SK-N-SH (cell line): ENCODE data around the gene NKX6-2. TPM values are rescaled to one million over a fixed set of nuclear protein-coding genes. Genes with fewer than 3 reads are reported as not detected.

Source experiments
- CTCF ChIA-PET: fragments of 300-600, 350-600 bp; formaldehyde crosslinking; extraction: SDS; loops from one replicate; lab custom pipeline; 2021; lab: Yijun Ruan, JAX
- POLR2A ChIA-PET: fragments of 350-600 bp; sonication (Branson Sonifier 250); formaldehyde crosslinking; extraction: SDS; loops from one replicate; lab custom pipeline; 2020; ENCODE audit warnings: antibody characterized with exemption, inconsistent platforms; lab: Yijun Ruan, JAX
- DNase-seq: peaks from one replicate; pipeline ENCODE4 v3.0.0; 2012
- H2AFZ ChIP-seq: fragments of 200-600 bp; sonication (generic); 2 replicates; pipeline ENCODE4 v1.8.1; 2016; ENCODE audit warnings: antibody characterized with exemption, mild to moderate bottlenecking, low read depth
- H3F3A ChIP-seq: fragments of 200-600 bp; sonication (generic); replicated peaks from 2 replicates; pipeline ENCODE3; 2016; ENCODE audit warnings: antibody characterized with exemption, mild to moderate bottlenecking; ENCODE audit not compliant: insufficient read depth
- H3K27ac ChIP-seq, 2 experiments: fragments of 200-500 bp in 1 of 2; fragments of 200-600 bp in 1 of 2; sonication (Bioruptor generic) in 1 of 2; sonication (generic), shearing (Covaris generic) in 1 of 2; 2 replicates each; pipeline versions ENCODE4 v1.5.1 to v1.6.1; 2014 to 2016; ENCODE audit warnings: low read depth in 2 of 2, inconsistent platforms in 1 of 2, low read length in 1 of 2, mild to moderate bottlenecking in 1 of 2, mixed read lengths in 1 of 2
- H3K27me3 ChIP-seq: fragments of 200-600 bp; sonication (generic), shearing (Covaris generic); 2 replicates; pipeline ENCODE4 v1.6.1; 2016; ENCODE audit warnings: mixed run types; ENCODE audit not compliant: insufficient read depth
- H3K36me3 ChIP-seq, 2 experiments: fragments of 200-500 bp in 1 of 2; fragments of 200-600 bp in 1 of 2; sonication (Bioruptor generic) in 1 of 2; sonication (generic) in 1 of 2; replicated peaks in 1 of 2; 2 replicates each; pipeline versions ENCODE3 to v1.5.1; 2014 to 2016; ENCODE audit warnings: low read length in 1 of 2, mild to moderate bottlenecking in 1 of 2; ENCODE audit not compliant: insufficient read depth in 2 of 2, control insufficient read depth in 1 of 2
- H3K4me1 ChIP-seq, 2 experiments: fragments of 200-500 bp in 1 of 2; fragments of 200-600 bp in 1 of 2; sonication (Bioruptor generic) in 1 of 2; sonication (generic), shearing (Covaris generic) in 1 of 2; 2 replicates each; pipeline versions ENCODE4 v1.5.1 to v1.6.1; 2014 to 2016; ENCODE audit warnings: low read depth in 1 of 2, low read length in 1 of 2, mixed run types in 1 of 2; ENCODE audit not compliant: insufficient read depth in 2 of 2, control insufficient read depth in 1 of 2
- H3K4me2 ChIP-seq: fragments of 200-600 bp; sonication (generic), shearing (Covaris generic); 2 replicates; pipeline ENCODE4 v1.6.1; 2017; ENCODE audit warnings: mixed run types
- H3K4me3 ChIP-seq, 2 experiments: fragments of 200-500 bp in 1 of 2; fragments of 200-600 bp in 1 of 2; sonication (Bioruptor generic) in 1 of 2; sonication (generic), shearing (Covaris generic) in 1 of 2; 2 replicates each; pipeline versions ENCODE4 v1.5.1 to v1.8.1; 2014 to 2016; ENCODE audit warnings: low read depth in 2 of 2, inconsistent platforms in 1 of 2, low read length in 1 of 2, mild to moderate bottlenecking in 1 of 2, mixed read lengths in 1 of 2, moderate library complexity in 1 of 2
- H3K79me2 ChIP-seq: fragments of 200-600 bp; sonication (generic); 2 replicates; pipeline ENCODE4 v1.8.1; 2017; ENCODE audit warnings: mild to moderate bottlenecking; ENCODE audit not compliant: insufficient read depth
- H3K9ac ChIP-seq: fragments of 200-600 bp; sonication (generic); 2 replicates; pipeline ENCODE4 v1.6.1; 2017; ENCODE audit warnings: mixed run types
- H3K9me2 ChIP-seq: fragments of 200-600 bp; sonication (generic); 2 replicates; pipeline ENCODE4 v1.6.1; 2017; ENCODE audit warnings: mixed run types
- H3K9me3 ChIP-seq: fragments of 200-600 bp; sonication (generic); 2 replicates; pipeline ENCODE4 v1.6.1; 2017; ENCODE audit warnings: mixed run types, mild to moderate bottlenecking, moderate library complexity
- H4K20me1 ChIP-seq: fragments of 200-600 bp; sonication (generic); 2 replicates; pipeline ENCODE4 v1.6.1; 2017; ENCODE audit warnings: mild to moderate bottlenecking, mixed run types; ENCODE audit not compliant: insufficient read depth
- CTCF ChIP-seq: fragments of 200-600 bp; sonication (generic); IDR thresholded peaks from 2 replicates; pipeline ENCODE4 v1.6.1; 2017; ENCODE audit warnings: antibody characterized with exemption, mild to moderate bottlenecking, moderate library complexity
- ELF1 ChIP-seq: IDR thresholded peaks from 2 replicates; pipeline ENCODE4 v1.4.0; 2012
- EZH2phosphoT487 ChIP-seq: fragments of 200-600 bp; sonication (generic); IDR thresholded peaks from 2 replicates; pipeline ENCODE4 v1.6.1; 2017; ENCODE audit warnings: low read depth, mixed run types, mild to moderate bottlenecking, antibody characterized with exemption, moderate library complexity, borderline replicate concordance
- FOSL2 ChIP-seq: IDR thresholded peaks from 2 replicates; pipeline ENCODE4 v1.4.0; 2012; ENCODE audit warnings: low read depth, mild to moderate bottlenecking, moderate library complexity, borderline replicate concordance
- FOXM1 ChIP-seq: IDR thresholded peaks from 2 replicates; pipeline ENCODE4 v1.4.0; 2012; ENCODE audit warnings: low read depth, mild to moderate bottlenecking
- GATA2 ChIP-seq: sonication (generic); formaldehyde crosslinking; IDR thresholded peaks from 2 replicates; pipeline ENCODE4 v1.5.0; 2020; ENCODE audit warnings: mild to moderate bottlenecking, missing genetic modification reagents
- JUND ChIP-seq: IDR thresholded peaks from 2 replicates; pipeline ENCODE4 v1.4.0; 2012
- MAX ChIP-seq: IDR thresholded peaks from 2 replicates; pipeline ENCODE4 v1.4.0; 2012; ENCODE audit warnings: low read depth
- MXI1 ChIP-seq: IDR thresholded peaks from 2 replicates; pipeline ENCODE4 v1.6.1; 2012; ENCODE audit warnings: mild to moderate bottlenecking, low read depth, low read length, improper control_type of control experiment
- NFIC ChIP-seq: IDR thresholded peaks from 2 replicates; pipeline ENCODE4 v1.4.0; 2012; ENCODE audit warnings: borderline replicate concordance
- POLR2AphosphoS5 ChIP-seq: IDR thresholded peaks from 2 replicates; pipeline ENCODE4 v1.6.1; 2012; ENCODE audit warnings: low read depth, low read length
- RFX5 ChIP-seq: IDR thresholded peaks from 2 replicates; pipeline ENCODE4 v1.6.1; 2012; ENCODE audit warnings: mild to moderate bottlenecking, improper control_type of control experiment, low read length
- TAF1 ChIP-seq: IDR thresholded peaks from 2 replicates; pipeline ENCODE4 v1.6.1; 2012; ENCODE audit warnings: low read depth, mild to moderate bottlenecking, low read length, moderate library complexity, borderline replicate concordance
- TEAD4 ChIP-seq: IDR thresholded peaks from 2 replicates; pipeline ENCODE4 v1.4.0; 2012; ENCODE audit warnings: mild to moderate bottlenecking, borderline replicate concordance; ENCODE audit not compliant: insufficient read depth
- USF2 ChIP-seq: fragments of 150-350 bp; IDR thresholded peaks from 2 replicates; pipeline ENCODE4 v1.6.1; 2017; ENCODE audit warnings: antibody characterized with exemption, low read length, low read depth, borderline replicate concordance
- WGBS: methylation state at CpG from one replicate; pipeline ENCODE4 v1.1.6; 2017; ENCODE audit warnings: low lambda C conversion rate; 5-methylcytosine and 5-hydroxymethylcytosine counted together
- polyA plus RNA-seq, 3 experiments: library from polyadenylated mRNA; depleted of rRNA; stranded (reverse); fragments of >200 nt; gene quantifications; 2 replicates each; pipeline ENCODE4 v1.2.3, GENCODE V29; 2012
- TF ChIP-seq, protein P1 (sequence below): IDR thresholded peaks from 2 replicates; pipeline ENCODE4 v1.4.0; 2012; ENCODE audit warnings: low read depth, borderline replicate concordance

The NKX6-2 gene
- polyA plus RNA-seq, 1 of the 3 experiments (the other 2 are of a cell fraction), result not detected

- H3K4me3 ChIP-seq, result no peak overlapping the region
- CTCF ChIA-PET, result interaction anchor here (0.7 to 2.5 kb wide), 4 partner anchors 11 to 150 kb away, joined by 3 to 11 read pairs (median 6); no protein-coding TSS in a partner anchor
- no peaks in the 10 kb centered on the region for H3K36me3 ChIP-seq
- peaks cover 0 to 5% of the 10 kb centered on the region in 2 experiments; a peak in 1 of 4 replicates for H3K4me1 ChIP-seq
- H4K20me1 ChIP-seq, result no peaks in the 10 kb centered on the region
- no peak overlapping the region for H3K9ac ChIP-seq
- no peak overlapping the region for H3K4me2 ChIP-seq
- no peaks in the 10 kb centered on the region for H3F3A ChIP-seq
- H3K9me3 ChIP-seq, result no peaks in the 10 kb centered on the region
- TF ChIP-seq NFIC (no peak), MXI1 (no peak), TEAD4 (no peak), EZH2phosphoT487 (no peak), MAX (no peak), FOXM1 (no peak), TAF1 (no peak), FOSL2 (no peak), GATA2 (no peak), CTCF (no peak), ELF1 (no peak), POLR2AphosphoS5 (no peak)
- TF ChIP-seq, protein P1, sequence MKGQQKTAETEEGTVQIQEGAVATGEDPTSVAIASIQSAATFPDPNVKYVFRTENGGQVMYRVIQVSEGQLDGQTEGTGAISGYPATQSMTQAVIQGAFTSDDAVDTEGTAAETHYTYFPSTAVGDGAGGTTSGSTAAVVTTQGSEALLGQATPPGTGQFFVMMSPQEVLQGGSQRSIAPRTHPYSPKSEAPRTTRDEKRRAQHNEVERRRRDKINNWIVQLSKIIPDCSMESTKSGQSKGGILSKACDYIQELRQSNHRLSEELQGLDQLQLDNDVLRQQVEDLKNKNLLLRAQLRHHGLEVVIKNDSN, result no peak
- no peaks in the 10 kb centered on the region for H3K79me2 ChIP-seq
- POLR2A ChIA-PET, result no interaction called here
- DNase-seq, result peak; percentile 42
- WGBS, result 83% methylated on average over 10 of the region's 21 CpGs
- H3K27me3 ChIP-seq, result no peaks in the 10 kb centered on the region
- H2AFZ ChIP-seq, result no peak overlapping the region
- H3K27ac ChIP-seq, result no peak overlapping the region
- H3K9me2 ChIP-seq, result no peaks in the 10 kb centered on the region
These were observed 19.7 kb upstream of the NKX6-2 start for GRCh38 chr10:132805599-132805998.

- 54% methylated on average over 12 of the region's 23 CpGs for WGBS
- CTCF ChIA-PET, result interaction anchor here (1.8 to 2.5 kb wide), 2 partner anchors 10 to 150 kb away, joined by 7 to 11 read pairs; no protein-coding TSS in a partner anchor
- no peaks in the 10 kb centered on the region for H3K36me3 ChIP-seq
These were observed 19.0 kb upstream of the NKX6-2 start for GRCh38 chr10:132804785-132805426.

More at GRCh38 chr10:132804785-132805426, 19.0 kb upstream of the NKX6-2 start:
- H3K9me2 ChIP-seq, result no peaks in the 10 kb centered on the region
- H2AFZ ChIP-seq, result no peak overlapping the region
- H3K27me3 ChIP-seq, result no peaks in the 10 kb centered on the region
- H3K9me3 ChIP-seq, result no peaks in the 10 kb centered on the region
- H3K79me2 ChIP-seq, result no peaks in the 10 kb centered on the region
- peaks cover 0 to 5% of the 10 kb centered on the region in 2 experiments; a peak in 1 of 4 replicates for H3K4me1 ChIP-seq
- TF ChIP-seq JUND, result no peak
- no peak for TF ChIP-seq USF2
- TF ChIP-seq RFX5, result no peak
- no peak for TF ChIP-seq CTCF
- no peak overlapping the region for H3K4me2 ChIP-seq
- H3K9ac ChIP-seq, result no peak overlapping the region
- peak; percentile 30 for DNase-seq
- H3K27ac ChIP-seq, result no peak overlapping the region
- no peaks in the 10 kb centered on the region for H4K20me1 ChIP-seq
- POLR2A ChIA-PET, result no interaction called here
- no peaks in the 10 kb centered on the region for H3F3A ChIP-seq
- H3K4me3 ChIP-seq, result no peak overlapping the region
